Activated gamma-delta T cell treated with anti-CD3 and anti-CD28 coated beads, Interleukin-2, amount 50 U/mL, for 16 hours (primary cell): ENCODE measurements around the gene SMARCA4.
"Not testable (repeated sequence)": the region's sequence is repeated elsewhere in the genome, so short reads cannot be mapped to it uniquely, and the experiment has no call there.

Experiments used
- DNase-seq: peaks from one replicate; pipeline ENCODE4 v3.0.0-alpha.2; 2020; ENCODE audit warnings: low read depth

Gene SMARCA4

DNA sequence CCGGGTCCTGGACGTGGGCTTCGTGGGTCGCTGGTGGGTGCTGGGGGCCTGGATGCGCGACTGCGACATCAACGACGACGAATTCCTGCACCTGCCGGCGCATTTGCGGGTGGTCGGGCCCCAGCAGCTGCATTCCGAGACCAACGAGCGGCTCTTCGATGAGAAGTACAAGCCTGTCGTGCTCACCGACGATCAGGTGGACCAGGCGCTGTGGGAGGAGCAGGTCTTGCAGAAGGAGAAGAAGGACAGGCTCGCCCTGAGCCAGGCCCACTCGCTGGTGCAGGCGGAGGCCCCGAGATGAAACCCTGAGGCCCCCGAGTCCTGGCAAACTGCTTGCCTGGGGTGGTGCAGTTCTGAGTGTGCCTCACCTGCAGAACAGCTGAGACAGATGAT lies 31.4 kb upstream of the SMARCA4 start:
- DNase-seq, result no peak

DNA sequence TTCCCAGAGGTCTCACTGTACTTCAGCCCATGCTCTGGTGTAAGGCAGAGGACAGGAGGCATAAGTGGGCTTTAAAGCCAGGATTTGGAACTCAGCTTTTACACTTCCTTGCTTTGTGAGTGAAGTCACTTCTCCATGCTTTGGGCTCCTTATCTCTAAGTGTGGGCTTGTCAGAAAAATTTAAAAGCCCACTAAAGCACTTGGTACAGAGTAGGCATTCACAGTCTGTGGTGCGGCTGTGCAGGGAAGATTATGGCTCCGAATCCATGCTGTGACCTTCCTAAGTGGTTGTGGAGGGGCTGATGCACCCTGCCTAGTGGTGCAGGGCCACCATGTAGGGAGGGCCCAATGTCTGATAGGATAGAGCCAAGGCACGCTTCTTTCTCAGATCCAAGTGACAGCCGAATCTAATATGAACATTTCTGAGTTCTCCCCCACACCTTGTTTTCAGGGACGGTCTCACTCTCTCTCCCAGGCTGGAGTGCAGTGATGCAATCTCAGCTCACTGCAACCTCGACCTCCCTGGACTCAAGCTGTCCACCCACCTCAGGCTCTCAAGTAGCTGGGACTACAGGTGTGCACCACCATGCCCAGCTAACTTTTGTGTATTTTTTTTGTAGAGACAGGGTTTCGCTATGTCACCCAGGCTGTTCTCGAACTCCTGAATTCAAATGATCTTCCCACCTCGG lies 25.3 kb upstream of the SMARCA4 start:
- no peak for DNase-seq

- no peak for DNase-seq
Observed at GRCh38 chr19:10936661-10937084, 24.2 kb upstream of the SMARCA4 start.

DNA sequence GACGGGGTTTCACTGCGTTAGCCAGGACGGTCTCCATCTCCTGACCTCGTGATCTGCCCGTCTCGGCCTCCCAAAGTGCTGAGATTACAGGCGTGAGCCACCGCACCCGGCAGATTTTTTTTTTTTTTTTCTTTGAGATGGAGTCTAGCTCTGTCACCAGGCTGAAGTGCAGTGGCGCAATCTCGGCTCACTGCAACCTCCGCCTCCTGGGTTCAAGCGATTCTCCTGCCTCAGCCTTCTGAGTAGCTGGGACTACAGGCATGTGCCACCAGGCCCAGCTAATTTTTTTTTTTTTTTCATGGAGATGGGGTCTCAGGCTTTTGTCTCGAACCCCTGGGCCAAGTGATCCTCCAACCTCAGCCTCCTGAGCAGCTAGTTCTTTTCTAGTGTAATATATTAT lies 19.2 kb upstream of the SMARCA4 start:
- not testable (repeated sequence) for DNase-seq

DNA sequence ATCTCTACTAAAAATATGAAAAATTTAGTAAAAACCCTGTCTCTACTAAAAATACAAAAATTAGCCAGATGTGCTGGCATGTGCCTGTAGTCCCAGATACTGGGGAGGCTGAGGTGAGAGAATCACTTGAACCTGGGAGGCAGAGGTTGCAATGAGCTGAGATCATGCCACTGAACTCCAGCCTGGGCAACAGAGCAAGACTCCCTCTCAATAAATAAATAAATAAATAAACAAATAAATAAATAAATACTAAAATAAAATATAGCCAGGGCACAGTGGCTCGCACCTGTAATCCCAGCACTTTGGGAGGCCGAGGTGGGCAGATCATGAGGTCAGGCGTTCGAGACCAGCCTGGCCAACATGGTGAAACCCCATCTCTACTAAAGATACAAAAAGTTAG lies 17.4 kb upstream of the SMARCA4 start:
- DNase-seq, result not testable (repeated sequence)

- no peak for DNase-seq
Observed at GRCh38 chr19:10945264-10945663, 15.6 kb upstream of the SMARCA4 start.

DNA sequence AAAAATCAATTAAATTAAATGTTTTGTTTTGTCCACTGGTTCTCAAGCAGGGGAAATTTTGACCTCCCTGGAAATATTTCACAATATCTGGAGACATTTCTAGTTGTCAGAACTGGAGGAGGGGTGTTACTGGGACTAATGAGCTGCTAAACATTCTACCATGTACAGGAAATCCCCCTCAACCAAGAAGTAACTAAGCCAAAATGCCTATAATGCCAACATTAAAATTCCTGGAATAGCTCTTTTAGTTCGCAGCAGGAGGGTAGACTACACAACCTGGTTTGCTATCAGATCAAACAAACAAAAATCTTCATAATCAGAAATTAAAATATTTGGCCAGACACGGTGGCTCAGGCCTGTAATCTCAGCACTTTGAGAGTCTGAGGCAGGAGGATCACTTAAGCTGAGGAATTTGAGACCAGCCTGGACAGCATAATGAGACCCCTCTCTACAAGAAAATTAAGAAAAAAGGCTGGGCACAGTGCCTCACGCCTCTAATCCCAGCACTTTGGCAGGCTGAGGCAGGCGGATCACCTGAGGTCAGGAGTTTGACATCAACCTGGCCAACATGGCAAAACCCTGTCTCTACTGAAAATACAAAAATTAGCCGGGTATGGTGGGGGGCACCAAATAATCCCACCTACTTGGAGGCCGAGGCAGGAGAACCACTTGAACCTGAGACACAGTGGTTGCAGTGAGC lies 13.7 kb upstream of the SMARCA4 start:
- no peak for DNase-seq

GRCh38 chr19:10952809-10953208 lies 8.0 kb upstream of the SMARCA4 start:
- no peak for DNase-seq

DNA sequence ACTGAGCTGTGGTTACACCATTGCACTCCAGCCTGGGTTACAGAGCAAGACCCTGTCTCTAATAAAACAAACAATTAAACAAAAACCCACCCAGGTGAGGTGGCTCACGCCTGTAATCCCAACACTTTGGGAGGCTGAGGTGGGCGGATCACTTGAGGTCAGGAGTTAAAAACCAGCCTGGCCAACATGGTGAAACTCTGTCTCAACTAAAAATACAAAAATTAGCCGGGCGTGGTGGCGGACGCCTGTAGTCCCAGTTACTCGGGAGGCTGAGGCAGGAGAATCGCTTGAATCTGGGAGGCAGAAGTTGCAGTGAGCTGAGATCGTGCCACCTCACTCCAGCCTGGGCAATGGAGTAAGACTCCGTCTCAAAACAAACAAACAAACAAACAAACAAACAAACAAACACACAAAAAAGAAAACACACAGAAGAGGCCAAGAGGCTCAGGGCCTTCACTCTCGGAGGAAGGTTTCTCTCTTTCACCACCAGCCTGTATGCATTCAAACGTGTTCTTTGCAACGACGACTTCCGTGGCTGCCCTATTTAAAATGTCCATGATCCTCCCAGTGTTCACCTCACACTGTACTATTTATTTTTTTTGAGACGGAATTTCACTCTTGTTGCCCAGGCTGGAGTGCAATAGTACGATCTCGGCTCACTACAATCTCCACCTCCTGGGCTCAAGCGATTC lies 1.4 kb upstream of the SMARCA4 start:
- DNase-seq, result not testable (repeated sequence)

- no peak for DNase-seq
Observed at GRCh38 chr19:10961073-10961860, 437 bp downstream of the SMARCA4 start.

- DNase-seq, result no peak
Observed at GRCh38 chr19:10962863-10963262, 2.0 kb downstream of the SMARCA4 start.

- DNase-seq, result no peak
Observed at GRCh38 chr19:10963865-10964264, 3.0 kb downstream of the SMARCA4 start.

- DNase-seq, result no peak
Observed at GRCh38 chr19:10964903-10965302, 4.1 kb downstream of the SMARCA4 start.

GRCh38 chr19:10965398-10965797 lies 4.6 kb downstream of the SMARCA4 start:
- no peak for DNase-seq

DNA sequence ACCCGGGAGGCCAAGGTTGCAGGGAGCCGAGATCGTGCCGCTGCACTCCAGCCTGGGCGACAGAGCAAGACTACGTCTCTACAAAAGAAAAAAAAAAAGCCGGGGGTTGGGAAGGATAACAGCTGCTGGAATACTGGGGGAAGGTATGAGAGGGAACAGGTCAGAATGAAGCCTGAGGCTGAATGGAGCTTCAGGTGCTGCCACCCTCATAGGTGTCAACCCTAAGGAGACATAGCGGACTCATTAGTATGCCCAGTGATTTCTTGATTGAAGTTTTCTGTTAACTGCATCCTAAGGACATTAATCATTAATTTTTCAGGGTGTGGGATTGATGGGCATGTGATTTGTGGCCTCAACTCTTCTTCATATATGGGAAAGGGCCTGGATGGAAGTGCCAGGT lies 6.0 kb downstream of the SMARCA4 start:
- DNase-seq, result no peak

GRCh38 chr19:10968527-10969135 lies 7.8 kb downstream of the SMARCA4 start:
- DNase-seq, result no peak

DNA sequence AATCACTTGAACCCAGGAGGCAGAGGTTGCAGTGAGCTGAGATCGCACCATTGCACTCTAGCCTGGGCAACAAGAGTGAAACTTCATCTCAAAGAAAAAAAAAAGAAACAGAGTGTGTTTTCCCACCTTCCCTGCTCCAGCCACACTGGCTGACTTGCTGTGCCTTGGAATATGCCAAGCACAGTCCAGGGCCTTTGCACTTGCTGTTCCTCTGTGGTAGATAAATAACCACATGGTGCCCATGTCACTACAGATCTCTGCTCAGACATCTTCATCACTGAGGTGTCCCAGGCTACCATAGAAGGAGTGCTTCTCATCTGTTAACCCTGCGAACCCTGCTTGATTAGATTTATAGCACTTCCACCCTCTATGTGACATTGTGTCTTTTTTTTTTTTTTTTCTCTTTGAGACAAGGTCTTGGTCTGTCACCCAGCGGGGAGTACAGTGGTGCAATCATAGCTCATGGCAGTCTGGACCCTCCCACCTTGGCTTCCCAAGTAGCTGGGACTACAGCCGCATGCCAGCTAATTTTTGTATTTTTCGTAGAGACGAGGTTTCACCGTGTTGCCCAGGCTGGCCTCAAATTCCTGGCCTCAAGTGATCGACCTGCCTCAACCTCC lies 10.4 kb downstream of the SMARCA4 start:
- DNase-seq, result no peak

DNA sequence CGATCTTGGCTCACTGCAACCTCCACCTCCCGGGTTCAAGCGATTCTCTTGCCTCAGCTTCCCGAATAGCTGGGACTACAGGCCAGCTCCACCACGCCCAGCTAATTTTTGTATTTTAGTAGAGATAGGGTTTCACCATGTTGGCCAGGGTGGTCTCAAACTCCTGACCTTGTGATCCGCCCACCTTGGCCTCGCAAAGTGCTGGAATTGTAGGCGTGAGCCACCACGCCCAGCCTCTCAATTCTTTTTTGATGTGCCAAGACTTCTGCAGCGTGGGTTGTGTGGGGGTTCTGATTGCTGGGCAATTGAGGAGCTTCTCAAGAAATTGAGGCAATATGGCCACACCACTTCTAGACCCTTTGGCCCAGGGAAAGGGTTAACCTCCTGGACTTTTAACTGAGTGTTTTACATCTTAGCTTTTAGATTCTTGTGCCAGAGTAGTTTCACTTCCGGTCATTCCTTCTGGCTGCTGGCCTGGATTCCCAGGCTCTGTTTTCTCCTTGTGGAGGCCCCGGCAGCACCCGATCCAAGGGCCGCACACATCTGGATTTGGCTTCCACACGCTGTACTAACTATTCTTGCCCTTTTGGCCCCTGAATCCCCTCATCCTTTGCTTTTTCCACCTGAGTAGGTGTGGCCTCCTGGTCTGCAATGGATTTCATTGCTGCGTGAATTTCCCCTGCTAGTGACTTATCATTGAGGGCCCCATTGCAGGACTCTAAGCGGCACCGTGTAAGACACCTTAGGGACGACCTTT lies 14.7 kb downstream of the SMARCA4 start:
- no peak for DNase-seq

- DNase-seq, result no peak
Observed at GRCh38 chr19:10976131-10976892, 15.5 kb downstream of the SMARCA4 start.

GRCh38 chr19:10977742-10978092 lies 16.9 kb downstream of the SMARCA4 start:
- DNase-seq, result no peak
